CD14-positive monocyte (primary cell): ENCODE measurements around the gene MYADML2. TPM values are rescaled to one million over a fixed set of nuclear protein-coding genes. Genes with fewer than 3 reads are reported as not detected.

Experiments used
- DNase-seq, 3 donors: peaks; one replicate each; pipeline ENCODE4 v3.0.0-alpha.2; 2011 to 2022
- H2AFZ ChIP-seq: 2 replicates; pipeline ENCODE4 v1.6.0; 2012; ENCODE audit warnings: mild to moderate bottlenecking, low read depth, low read length, inconsistent platforms; ENCODE audit not compliant: insufficient read depth, poor library complexity, severe bottlenecking
- H3K27ac ChIP-seq, 2 donors: 1 replicate in 1 of 2; 2 replicates in 1 of 2; pipeline ENCODE4 v1.5.1; 2012 to 2013; ENCODE audit warnings: low read length in 2 of 2, control low read depth in 1 of 2, inconsistent platforms in 1 of 2, low read depth in 1 of 2, mild to moderate bottlenecking in 1 of 2
- H3K27me3 ChIP-seq, 2 donors: one replicate each; pipeline versions ENCODE4 v1.6.0 to v1.6.1; 2011 to 2013; ENCODE audit warnings: low read length in 2 of 2; ENCODE audit not compliant: control insufficient read depth in 2 of 2, insufficient read depth in 2 of 2
- H3K36me3 ChIP-seq, 2 donors: replicated peaks in 1 of 2; 1 replicate in 1 of 2; 2 replicates in 1 of 2; pipeline versions ENCODE4 v1.5.1 to v1.6.1; 2012 to 2013; ENCODE audit warnings: low read length in 2 of 2, control low read depth in 1 of 2, inconsistent platforms in 1 of 2, mild to moderate bottlenecking in 1 of 2; ENCODE audit not compliant: insufficient read depth in 2 of 2, control insufficient read depth in 1 of 2
- H3K4me1 ChIP-seq, 2 donors: 1 replicate in 1 of 2; 2 replicates in 1 of 2; pipeline versions ENCODE4 v1.5.1 to v1.6.1; 2012 to 2013; ENCODE audit warnings: low read length in 2 of 2, control low read depth in 1 of 2, inconsistent platforms in 1 of 2, mild to moderate bottlenecking in 1 of 2, moderate library complexity in 1 of 2; ENCODE audit not compliant: insufficient read depth in 2 of 2, control insufficient read depth in 1 of 2
- H3K4me2 ChIP-seq: replicated peaks from 2 replicates; pipeline ENCODE3; 2012; ENCODE audit warnings: low read length, moderate library complexity, mild to moderate bottlenecking; ENCODE audit not compliant: poor library complexity, severe bottlenecking; ENCODE audit errors: extremely low read depth
- H3K4me3 ChIP-seq, 3 experiments: fragments of 200-600 bp in 1 of 3; sonication (generic) in 1 of 3; replicated peaks in 1 of 3; 1 replicate in 2 of 3; 2 replicates in 1 of 3; pipeline ENCODE4 v1.5.1; 2011 to 2013; ENCODE audit warnings: low read length in 3 of 3, mild to moderate bottlenecking in 3 of 3, control low read depth in 2 of 3, low read depth in 2 of 3, inconsistent platforms in 1 of 3, moderate library complexity in 1 of 3
- H3K79me2 ChIP-seq: 2 replicates; pipeline ENCODE4 v1.6.0; 2012; ENCODE audit warnings: mild to moderate bottlenecking, control low read depth, inconsistent platforms, low read length, moderate library complexity; ENCODE audit not compliant: insufficient read depth
- H3K9ac ChIP-seq: 2 replicates; pipeline ENCODE4 v1.6.0; 2017; ENCODE audit warnings: low read length, mild to moderate bottlenecking; ENCODE audit not compliant: insufficient read depth, poor library complexity, severe bottlenecking
- H3K9me3 ChIP-seq, 2 donors: replicated peaks in 1 of 2; 1 replicate in 1 of 2; 2 replicates in 1 of 2; pipeline versions ENCODE4 v1.5.1 to v1.6.1; 2012 to 2013; ENCODE audit warnings: low read length in 2 of 2, control low read depth in 1 of 2; ENCODE audit not compliant: control insufficient read depth in 1 of 2, insufficient read depth in 1 of 2
- H4K20me1 ChIP-seq: 2 replicates; pipeline ENCODE4 v1.6.0; 2012; ENCODE audit warnings: mild to moderate bottlenecking, low read length, control low read depth, moderate library complexity; ENCODE audit not compliant: insufficient read depth
- H3K27ac Mint-ChIP-seq, 7 donors: one replicate each; pipeline ENCODE4 v1.8.0; 2020; ENCODE audit warnings: mild to moderate bottlenecking in 7 of 7, mixed read lengths in 7 of 7, moderate library complexity in 6 of 7, inconsistent platforms in 2 of 7
- H3K27me3 Mint-ChIP-seq, 3 donors: one replicate each; pipeline ENCODE4 v1.8.0; 2021 to 2022; ENCODE audit warnings: low read depth in 3 of 3, mild to moderate bottlenecking in 3 of 3, mixed read lengths in 3 of 3, moderate library complexity in 3 of 3, inconsistent platforms in 1 of 3
- H3K36me3 Mint-ChIP-seq, 2 donors: one replicate each; pipeline ENCODE4 v1.8.0; 2020; ENCODE audit warnings: mixed read lengths in 2 of 2, inconsistent platforms in 1 of 2, mild to moderate bottlenecking in 1 of 2
- H3K4me1 Mint-ChIP-seq: one replicate; pipeline ENCODE4 v1.8.0; 2020; ENCODE audit warnings: mild to moderate bottlenecking, mixed read lengths
- H3K4me3 Mint-ChIP-seq, 2 donors: one replicate each; pipeline ENCODE4 v1.8.0; 2020; ENCODE audit warnings: mild to moderate bottlenecking in 2 of 2, mixed read lengths in 2 of 2, moderate library complexity in 1 of 2
- H3K9me3 Mint-ChIP-seq, 7 donors: one replicate each; pipeline ENCODE4 v1.8.0; 2020 to 2022; ENCODE audit warnings: mixed read lengths in 7 of 7, mild to moderate bottlenecking in 6 of 7, moderate library complexity in 6 of 7, inconsistent platforms in 2 of 7
- CTCF ChIP-seq: fragments of 200-600 bp; IDR thresholded peaks from one replicate; pipeline ENCODE4 v1.8.0; 2022; ENCODE audit warnings: antibody characterized with exemption, mild to moderate bottlenecking
- WGBS: methylation state at CpG from one replicate; pipeline ENCODE4 v1.1.5; 2013; ENCODE audit warnings: missing lambda C conversion rate; ENCODE audit not compliant: insufficient coverage; 5-methylcytosine and 5-hydroxymethylcytosine counted together
- intact Hi-C, 2 donors: fragments of 100-400 bp; cut with micrococcal nuclease; formaldehyde crosslinking; loops; one replicate each; pipeline versions ENCODE4 v1.15.0 to v1.15.1; 2023
- polyA plus RNA-seq, 3 donors: library from polyadenylated mRNA; depleted of rRNA in 1 of 3; unstranded in 2 of 3; stranded (reverse) in 1 of 3; fragments of 300-500 nt in 2 of 3; fragments of >200 nt in 1 of 3; fragmentation: Illumina TruSeq in 2 of 3; gene quantifications; 1 replicate in 2 of 3; 2 replicates in 1 of 3; pipeline ENCODE4 v1.2.3, GENCODE V29; 2012 to 2021

The MYADML2 gene
- polyA plus RNA-seq, 3 donors: not detected

- peaks cover 51 to 54% of the 10 kb centered on the region in 2 donors for H3K36me3 ChIP-seq
- WGBS: 97% methylated on average over 11 of the region's 12 CpGs
- H2AFZ ChIP-seq: no peak overlapping the region
- Mint-ChIP-seq H3K36me3 (peaks cover 51 to 66% of the 10 kb centered on the region in 2 donors), H3K27ac (peak overlapping the region in 2 of 7 donors; percentile 48 to 68), H3K9me3 (peaks cover 0 to 10% (median 4%) of the 10 kb centered on the region in 7 donors), H3K4me1 (peaks cover 57% of the 10 kb centered on the region), H3K27me3 (no peaks in the 10 kb centered on the region), H3K4me3 (no peak overlapping the region)
- H4K20me1 ChIP-seq: peaks cover 87% of the 10 kb centered on the region
- no peak overlapping the region for H3K9ac ChIP-seq
- no peaks in the 10 kb centered on the region for H3K27me3 ChIP-seq
- H3K4me1 ChIP-seq: peaks cover 53 to 60% of the 10 kb centered on the region in 2 donors
- intact Hi-C loops: loop anchor here in 1 of 2 donors (10.0 kb wide), 1 partner anchor 51 kb away; the partner anchor contains the start of gene P4HB
- H3K4me3 ChIP-seq: no peak overlapping the region
- no peak overlapping the region for H3K4me2 ChIP-seq
- no peak for DNase-seq
- peaks cover 70% of the 10 kb centered on the region for H3K79me2 ChIP-seq
- TF ChIP-seq CTCF: no peak
- H3K27ac ChIP-seq: peak overlapping the region in 1 of 2 donors; percentile 82
- peaks cover 0 to 2% of the 10 kb centered on the region in 2 donors for H3K9me3 ChIP-seq
These were observed 31.7 kb downstream of the MYADML2 start for GRCh38 chr17:81915331-81915730.

GRCh38 chr17:81914103-81914850, 32.8 kb downstream of the MYADML2 start:
- intact Hi-C loops: loop anchor here in 1 of 2 donors (10.0 kb wide), 1 partner anchor 49 kb away; the partner anchor contains the start of gene P4HB
- Histone ChIP-seq H3K4me3 (no peak overlapping the region), H4K20me1 (peaks cover 86% of the 10 kb centered on the region), H3K4me2 (no peak overlapping the region), H3K79me2 (peaks cover 69% of the 10 kb centered on the region), H3K4me1 (peaks cover 47 to 53% of the 10 kb centered on the region in 2 donors), H2AFZ (no peak overlapping the region), H3K27ac (peak overlapping the region in 1 of 2 donors; percentile 11), H3K9ac (no peak overlapping the region), H3K9me3 (peaks cover 0 to 2% of the 10 kb centered on the region in 2 donors), H3K36me3 (peaks cover 43% of the 10 kb centered on the region in 2 donors), H3K27me3 (no peaks in the 10 kb centered on the region)
- Mint-ChIP-seq H3K9me3 (peaks cover 0 to 10% (median 4%) of the 10 kb centered on the region in 7 donors), H3K27ac (no peak overlapping the region), H3K4me3 (no peak overlapping the region), H3K4me1 (peaks cover 54% of the 10 kb centered on the region), H3K27me3 (no peaks in the 10 kb centered on the region), H3K36me3 (peaks cover 46 to 57% of the 10 kb centered on the region in 2 donors)
- 98% methylated on average over 29 of the region's 36 CpGs for WGBS
- DNase-seq: no peak
- TF ChIP-seq CTCF: no peak
